A172 (cell line): ENCODE measurements around the gene PDE4B. TPM values are rescaled to one million over a fixed set of nuclear protein-coding genes. Genes with fewer than 3 reads are reported as not detected.

Experiments used
- DNase-seq: peaks from one replicate; pipeline ENCODE4 v3.0.0-alpha.2; 2015; ENCODE audit warnings: low spot score
- total RNA-seq: library from RNA; depleted of rRNA; stranded (reverse); fragments of >200 nt; shearing (Covaris generic); gene quantifications from 2 replicates; pipeline ENCODE4 v1.2.3, GENCODE V29; 2014

The PDE4B gene
- total RNA-seq, 1 experiment from 2014 or later: not detected

DNA sequence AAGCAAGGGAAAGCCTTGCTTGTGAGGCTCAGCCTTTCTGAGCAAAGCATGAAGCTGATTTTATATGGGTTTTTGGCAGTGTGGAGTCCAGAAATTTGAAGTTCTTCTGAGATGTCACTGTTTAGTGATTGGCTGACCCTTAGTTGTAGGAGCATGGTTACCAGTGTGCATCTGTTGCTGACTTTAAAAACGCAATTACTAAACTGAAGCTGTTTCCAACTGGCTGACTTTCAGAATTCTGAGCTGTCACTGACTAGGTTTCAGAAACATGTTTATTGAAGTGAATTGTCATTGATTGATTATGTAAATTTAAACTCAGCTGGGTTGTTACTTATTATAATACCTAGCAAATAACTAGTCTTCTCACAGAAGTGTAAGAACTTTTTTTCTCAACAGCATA lies 89.4 kb downstream of the PDE4B start:
- no peak for DNase-seq

DNA sequence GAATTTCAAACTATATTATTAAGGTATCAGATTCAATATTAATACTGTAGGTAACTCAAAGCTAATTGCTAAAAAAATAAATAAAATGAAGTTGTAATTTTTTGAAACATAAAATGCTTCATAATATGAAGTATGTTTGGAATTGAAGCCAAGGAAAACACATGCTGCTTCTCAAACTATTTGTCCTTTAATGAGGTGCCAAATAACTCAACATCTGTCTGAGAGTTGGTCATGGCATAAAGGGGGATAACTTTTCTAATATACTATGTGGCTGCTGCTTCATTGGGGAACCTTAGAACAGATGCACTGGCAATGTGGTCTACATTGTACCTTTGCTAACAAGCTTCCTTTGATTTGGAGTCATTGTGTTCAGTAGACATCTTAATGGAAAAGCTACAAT lies 96.7 kb downstream of the PDE4B start:
- DNase-seq: no peak

DNA sequence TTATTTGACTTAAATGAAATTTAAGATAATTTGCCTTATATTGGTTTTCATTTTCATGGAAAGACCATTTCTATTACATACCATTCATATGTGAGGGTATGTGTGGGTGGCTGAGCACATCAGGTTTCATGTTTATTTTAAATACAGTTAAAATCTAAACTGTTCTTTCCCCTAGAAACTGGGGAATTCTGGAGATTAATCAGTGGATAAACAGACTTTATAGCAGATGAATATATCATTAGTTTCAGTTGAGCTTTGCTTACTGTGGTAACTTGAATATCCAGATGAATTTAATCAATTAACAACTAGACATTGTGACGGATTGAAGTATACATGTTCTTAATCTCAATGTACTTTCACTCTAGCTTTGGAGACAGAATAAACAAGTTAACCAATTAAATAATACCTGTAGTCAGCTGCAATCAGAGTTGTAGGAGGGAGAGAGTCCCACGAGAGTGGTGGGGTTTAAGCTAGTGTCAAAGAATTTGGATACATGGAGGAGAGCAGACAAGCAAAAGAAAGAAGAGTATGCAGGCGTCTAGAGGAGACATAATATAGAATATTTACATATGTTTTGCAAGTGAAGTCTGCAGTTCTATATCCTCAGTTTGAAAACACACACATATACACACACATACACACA lies 97.6 kb downstream of the PDE4B start:
- DNase-seq: no peak

DNA sequence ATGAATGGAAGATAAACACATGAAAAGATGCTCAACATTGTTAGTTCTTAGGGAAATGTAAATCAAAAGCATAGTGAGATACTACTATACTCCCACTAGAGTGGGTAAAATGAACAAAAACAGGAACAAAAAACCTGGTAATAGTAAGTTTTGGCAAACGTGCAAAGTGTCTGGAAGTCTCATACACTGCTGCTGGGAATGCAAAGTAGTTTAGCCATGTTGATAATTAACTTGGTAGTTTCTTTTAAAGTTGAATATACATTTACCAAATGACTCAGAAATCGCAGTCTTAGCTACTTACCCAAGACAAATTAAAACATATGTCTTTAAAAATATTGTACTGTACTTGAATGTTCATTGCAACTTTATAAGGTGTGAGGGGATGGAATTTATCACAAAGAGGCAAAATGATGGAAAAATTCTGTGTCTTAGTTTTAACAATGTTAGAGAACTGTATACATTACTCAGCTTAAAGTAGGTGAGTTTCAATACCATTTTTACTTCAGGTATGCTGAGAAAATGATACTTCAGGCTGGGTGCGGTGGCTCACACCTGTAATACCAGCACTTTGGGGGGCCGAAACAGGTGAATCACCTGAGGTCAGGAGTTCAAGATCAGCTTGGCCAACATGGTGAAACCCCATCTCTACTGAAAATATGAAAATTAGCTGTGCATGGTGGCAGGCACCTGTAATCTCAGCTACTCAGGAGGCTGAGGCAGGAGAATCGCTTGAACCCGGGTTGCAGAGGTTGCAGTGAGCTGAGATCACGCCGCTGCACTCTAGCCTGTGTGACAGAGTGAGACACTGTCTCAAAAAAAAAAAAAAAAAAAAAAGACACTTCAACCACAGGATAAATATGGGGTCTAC lies 102.3 kb downstream of the PDE4B start:
- DNase-seq: no peak

DNA sequence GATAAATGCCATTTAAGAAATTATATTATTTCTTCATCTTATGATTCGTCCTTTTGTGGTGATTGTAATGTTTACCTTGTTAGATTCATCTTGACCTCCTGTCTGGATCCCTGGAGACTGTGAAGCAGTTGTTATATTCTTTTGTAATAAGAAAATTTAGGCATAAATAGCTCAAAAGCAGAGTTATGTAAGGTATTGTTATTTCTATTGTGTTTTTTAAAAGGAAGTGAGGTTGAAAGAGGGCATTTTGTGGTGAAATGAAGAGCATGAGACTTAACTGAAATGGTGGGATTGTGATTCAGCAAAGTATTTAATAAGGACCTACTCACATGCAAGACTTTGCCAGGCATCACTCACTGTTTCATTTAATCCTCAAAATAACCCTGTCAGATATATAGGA lies 104.0 kb downstream of the PDE4B start:
- no peak for DNase-seq

DNA sequence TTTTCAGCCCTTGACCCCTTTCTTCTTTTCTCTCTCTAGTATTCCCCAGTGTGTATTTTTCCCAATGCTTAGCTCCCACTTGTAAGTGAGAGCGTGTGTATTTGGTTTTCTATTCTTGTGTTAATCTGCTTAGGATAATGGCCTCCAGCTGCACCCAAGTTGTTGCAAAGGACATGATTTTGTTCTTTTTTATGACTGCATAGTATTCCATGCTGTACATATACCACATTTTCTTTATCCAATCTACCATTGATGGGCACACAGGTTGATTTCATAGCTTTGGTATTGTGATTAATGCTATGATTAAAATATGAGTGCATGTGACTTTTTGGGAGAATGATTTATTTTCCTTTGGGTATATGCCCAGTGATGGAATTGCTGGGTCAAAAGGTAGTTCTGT lies 104.8 kb downstream of the PDE4B start:
- DNase-seq: no peak

DNA sequence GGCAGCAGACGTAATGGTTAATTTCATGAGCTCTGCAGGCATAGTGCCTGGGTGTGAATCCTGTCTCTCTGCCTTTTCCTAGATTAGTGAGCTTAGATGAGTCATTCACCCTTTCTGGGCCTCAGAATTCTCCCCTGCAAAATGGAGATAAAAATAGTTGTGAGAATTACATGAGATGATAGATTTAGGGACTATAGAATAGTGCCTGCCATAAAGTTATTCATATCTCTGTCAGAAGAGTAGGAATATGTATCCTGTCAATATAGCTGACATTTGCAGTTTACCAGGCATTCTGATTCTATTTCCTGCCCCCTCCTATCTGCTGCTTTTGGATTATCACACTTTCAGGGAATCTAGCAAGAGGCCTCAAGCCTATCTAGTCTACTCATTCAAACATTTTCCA lies 112.0 kb downstream of the PDE4B start:
- no peak for DNase-seq

DNA sequence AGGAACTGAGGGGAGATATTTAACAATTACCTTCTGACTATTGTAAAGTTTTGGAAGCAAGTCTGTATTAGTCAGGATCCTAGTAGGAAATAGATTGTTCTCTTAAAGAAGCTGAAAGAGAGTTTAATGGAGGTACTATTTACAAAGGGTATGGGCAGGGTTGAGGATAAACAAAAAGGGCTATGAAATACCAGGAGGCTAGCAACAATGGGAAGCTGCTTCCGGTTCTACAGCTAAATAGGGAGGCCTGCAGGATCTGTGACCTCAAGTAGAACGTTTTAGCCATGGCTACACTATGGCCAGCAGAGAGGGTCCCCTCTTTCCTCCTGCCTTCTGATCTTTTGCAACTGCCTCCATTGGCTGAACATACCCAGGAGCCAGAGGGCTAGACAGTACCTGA lies 117.7 kb downstream of the PDE4B start:
- DNase-seq: no peak

DNA sequence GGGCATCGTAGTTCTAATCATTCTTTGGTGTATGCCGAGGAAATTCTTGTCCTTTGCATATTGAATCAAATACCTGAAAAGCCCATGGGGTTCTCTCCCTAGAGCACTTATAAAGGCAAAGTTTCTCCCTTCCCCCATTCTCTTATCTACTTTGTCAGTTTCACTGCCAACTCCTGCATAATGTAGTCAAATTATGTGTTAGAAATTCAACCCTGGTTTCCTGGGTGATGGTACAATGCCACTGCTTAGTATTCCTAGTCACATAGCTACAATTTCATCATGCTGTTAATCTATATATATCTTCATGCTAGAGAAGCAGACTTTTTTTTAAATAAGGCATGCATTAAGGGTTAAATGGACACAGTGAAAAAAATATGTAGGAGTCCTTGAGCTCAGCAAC lies 119.0 kb downstream of the PDE4B start:
- no peak for DNase-seq

DNA sequence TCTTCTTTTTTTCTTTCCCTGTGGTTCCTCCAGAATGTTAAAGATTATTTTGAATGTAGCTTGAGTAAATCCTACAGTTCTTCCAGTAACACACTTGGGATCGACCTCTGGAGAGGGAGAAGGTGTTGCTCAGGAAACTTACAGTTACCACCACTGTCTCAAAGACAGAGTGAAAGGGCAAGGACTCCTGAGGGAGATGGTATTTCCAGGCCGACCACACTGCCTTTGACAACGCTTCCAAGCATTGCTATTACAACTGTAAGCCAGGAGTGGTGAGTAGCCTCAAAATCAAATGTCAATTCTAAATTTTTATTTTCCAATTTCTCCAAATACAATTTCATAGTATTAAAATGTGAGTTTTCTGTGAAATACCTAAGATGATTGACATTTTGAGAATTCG lies 125.9 kb downstream of the PDE4B start:
- DNase-seq: no peak

DNA sequence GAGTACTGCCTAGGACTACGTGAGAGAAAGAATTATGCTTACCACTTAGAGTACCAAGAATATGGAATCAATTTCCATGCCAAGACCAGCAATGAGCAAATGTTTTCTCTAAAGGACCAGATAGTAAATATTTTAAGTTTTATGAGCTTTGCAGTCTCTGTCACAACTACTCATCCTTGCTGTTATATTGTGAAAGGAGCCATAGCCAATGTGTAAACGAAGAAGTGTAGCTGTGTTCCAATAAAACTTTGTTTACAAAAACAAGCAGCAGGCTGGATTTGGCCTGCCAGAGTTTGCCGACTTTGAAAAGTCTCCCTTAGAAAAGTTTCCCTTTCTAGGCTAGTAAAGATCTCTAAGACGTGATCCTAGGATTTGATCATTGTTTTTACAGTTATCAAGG lies 128.8 kb downstream of the PDE4B start:
- no peak for DNase-seq

DNA sequence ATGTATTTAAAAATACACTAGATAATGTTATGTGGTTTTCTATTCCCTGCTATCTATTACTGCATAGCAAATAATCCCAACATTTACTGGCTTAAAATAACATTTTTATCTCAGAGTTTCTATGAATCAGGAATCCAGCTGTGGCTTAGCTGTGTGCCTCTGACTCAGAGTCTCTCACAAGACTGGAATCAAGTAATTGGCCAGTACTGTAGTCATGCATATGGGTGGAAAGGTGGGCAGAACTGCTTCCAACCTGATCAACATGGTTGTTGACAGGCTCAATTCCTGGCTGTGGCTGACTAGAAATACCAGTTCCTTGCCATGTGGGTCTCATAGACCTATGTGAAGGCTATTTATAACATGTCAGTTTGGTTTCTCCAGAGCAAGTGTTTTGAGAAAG lies 131.8 kb downstream of the PDE4B start:
- peak; percentile 48 for DNase-seq

DNA sequence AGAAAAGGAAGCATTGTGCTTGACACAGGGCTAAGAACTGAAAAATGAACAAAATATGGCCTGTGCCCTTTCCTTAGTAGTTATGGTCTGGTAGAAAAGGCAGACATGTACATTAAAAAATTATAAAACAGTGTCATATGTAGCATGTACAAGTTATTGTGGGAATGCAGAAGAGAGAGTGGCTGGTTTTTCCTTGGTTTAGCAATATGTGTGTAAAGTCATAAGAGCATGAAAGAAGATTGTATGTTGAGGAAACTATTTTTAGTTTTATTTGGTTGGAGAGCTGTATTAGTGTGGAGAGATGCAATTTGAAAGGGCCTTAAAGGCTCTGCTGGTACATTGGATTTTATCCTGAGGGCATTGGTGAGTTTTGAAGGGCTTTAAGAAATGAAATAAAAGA lies 145.8 kb downstream of the PDE4B start:
- no peak for DNase-seq

DNA sequence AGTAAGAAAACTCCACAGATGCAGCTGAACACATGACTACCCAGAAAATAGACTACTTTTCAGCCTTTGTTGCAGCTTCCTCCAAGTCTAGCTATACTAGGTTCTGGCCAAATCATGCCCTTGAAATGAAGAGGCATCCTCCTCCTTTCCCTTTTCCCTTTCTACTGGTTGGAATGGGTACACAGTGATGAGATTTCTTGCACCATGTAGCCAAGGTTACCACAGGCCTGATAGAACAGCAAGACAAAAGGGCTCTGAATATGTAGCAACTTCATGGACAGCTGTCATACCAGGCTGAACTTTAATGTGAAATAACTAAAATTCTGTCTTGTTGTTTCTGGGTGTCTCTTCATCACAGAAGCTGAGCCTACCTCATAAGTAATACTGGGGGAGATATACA lies 146.5 kb downstream of the PDE4B start:
- DNase-seq: no peak

DNA sequence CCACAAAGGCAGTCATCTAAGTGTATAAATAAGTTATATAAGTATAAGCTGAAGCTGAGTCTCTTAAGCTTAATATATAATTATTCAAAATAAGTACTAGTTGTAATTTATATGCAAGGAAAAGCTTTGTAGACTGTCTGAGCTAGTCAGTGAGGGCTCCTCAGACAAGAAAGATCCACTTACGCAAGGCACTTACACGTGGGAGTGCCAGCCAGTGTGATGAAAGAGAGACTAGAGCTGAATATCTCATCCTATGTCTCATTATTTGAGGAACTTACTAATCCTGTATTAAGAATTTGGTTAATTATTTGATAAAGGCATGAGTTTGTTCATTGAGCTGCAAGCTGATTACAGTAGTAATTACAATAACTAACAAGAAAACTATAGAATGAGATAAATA lies 146.9 kb downstream of the PDE4B start:
- DNase-seq: no peak

DNA sequence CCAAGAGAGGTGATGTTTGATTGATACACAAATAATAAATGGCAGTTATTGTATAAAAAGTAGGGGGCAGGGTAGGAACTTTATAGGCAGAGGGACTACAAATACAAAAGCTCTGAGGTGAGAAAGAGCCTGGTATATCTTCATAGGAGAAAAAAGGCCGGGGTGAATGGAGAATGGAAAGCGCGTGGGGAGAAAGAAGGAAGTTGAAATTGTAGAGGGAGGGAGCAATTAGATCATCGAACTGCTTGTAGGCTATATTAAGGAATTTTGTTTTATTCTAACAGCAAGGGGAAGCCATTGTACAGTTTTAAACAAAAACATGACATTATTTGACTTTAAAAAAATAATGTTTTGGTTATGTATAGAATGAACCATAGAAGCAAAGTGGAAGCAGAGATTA lies 147.4 kb downstream of the PDE4B start:
- DNase-seq: no peak

DNA sequence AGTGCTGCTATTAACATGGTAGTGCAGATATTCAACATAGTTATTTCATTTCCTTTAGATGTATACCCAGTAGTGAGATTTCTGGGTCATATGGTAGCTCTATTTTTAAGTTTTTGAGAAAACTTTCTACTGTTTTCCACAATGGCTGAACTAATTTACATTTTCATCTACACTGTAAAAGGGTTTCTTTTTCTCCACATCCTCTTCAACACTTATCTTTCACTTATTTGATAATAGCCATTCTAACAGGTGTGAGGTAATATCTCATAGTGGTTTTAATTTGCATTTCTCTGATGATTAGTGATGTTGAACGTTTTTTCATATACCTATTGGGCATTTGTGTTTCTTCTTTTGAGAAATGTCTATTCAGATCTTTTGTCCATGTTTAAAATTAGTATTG lies 149.8 kb downstream of the PDE4B start:
- DNase-seq: no peak

DNA sequence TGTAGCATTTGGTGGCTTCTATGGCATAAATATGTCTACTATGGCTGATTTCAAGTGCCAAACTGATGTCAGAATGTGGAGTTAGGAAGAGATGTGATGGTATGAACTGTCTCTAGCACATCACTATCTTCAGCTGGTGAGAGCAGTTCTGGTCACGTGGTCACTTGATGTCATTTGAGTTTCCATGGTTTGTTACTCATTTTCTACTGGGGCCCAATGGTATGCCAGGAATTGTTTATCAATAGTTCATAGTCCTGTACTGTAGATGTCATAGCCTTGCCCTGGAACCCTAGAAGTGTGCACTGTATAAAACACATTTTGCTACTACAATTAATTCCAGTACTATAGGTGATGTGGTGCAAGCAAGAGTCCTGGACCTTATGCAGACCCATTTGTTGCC lies 153.7 kb downstream of the PDE4B start:
- DNase-seq: no peak

DNA sequence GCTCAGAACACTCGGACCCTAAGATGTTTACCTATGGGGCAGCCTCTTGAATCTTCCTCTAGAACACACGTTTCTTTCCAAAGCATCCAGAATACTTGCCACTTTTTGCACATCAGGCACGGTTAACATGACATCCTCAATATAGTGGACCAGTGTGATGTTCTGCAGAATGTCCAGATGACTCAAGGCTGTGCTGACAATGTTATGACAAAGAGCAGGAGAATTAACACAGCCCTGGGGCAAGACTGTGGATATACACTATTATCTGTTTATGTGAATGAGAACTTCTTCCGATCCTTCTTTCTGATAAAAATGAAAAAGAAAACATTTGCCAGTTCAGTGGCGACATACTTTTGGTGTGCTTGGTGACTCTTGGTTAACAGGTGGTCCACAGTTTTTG lies 154.3 kb downstream of the PDE4B start:
- DNase-seq: no peak

DNA sequence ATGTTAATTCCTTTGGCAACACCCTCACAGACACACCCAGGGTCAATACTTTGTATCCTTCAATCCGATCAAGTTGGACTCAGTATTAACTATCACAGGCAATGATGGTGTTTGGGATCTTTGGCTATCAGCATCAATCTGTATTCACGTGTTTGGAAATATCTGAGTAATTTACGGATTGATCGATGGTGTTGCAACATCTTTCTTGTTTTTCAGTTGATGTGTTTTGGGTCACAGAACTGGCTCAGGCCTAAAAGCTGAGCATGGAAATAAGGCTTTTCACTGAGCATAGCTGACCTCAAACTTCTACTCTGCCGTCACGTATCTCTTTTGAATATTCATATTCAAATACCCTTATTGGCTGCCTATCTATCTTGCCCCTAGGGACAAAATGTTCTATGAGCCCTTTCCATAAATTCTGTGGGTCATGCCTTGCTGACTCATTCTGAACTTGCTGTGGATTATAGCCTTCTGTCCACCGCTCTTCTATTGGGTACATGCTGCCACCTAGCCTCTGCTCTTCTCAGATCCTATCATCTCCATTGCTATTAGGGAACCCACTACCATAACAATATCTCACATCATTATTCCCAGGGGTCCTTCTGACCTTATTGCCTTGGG lies 156.0 kb downstream of the PDE4B start:
- DNase-seq: peak; percentile 3

DNA sequence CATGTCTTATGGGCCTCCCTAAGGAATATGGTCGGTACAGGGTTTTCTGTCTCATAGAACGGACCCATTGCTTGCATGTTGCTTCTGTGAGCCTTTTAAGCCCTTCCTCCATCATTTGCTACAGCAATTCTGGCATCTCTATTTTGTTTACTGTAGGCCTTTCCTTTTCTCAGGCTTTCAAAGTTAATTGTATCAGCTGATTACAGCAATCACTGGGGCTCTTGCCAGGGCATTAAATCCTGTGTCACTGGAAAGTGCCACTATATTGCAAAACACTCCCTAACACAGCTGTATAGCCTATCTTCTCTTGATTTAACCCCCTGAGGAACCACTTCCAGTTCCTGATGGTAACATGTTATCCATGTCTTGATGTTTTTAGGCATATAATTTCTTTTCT lies 156.5 kb downstream of the PDE4B start:
- no peak for DNase-seq

DNA sequence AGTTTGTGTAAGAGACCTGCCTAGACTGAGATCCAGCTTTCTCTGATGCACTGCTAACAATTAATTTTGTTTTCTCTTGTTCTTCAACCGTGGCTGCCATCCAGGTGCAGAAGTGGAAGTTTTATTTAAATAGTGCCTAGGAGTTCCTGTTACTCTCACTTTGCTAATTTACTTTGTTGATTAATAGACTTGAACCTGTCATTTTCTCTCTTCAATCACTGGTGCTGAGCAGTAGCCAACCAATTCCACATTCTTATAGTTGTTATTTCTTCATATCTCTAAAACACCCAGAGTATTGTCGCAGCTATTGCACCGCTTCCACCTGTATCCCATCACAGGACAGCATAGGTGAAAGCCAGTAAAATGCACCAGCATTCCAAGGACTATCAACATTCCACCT lies 157.2 kb downstream of the PDE4B start:
- DNase-seq: no peak

DNA sequence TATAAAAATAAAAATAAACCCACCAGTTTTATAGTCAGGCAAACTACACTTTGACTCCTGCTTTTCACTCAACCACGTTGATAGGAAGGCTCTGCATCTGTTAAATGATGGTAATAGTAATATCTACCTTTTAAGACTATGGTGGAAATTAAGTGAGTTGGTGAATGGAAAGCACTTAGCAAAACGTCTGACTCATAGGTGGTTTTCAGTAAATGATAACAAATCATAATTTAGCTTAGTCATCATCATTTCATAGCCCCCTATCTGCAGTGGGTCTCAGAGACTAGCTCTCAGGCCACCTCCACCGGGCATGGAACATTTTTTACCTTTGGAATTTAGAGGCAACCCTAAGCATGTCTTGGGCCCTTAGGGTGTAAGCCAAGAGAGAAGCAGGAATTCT lies 160.0 kb downstream of the PDE4B start:
- peak; percentile 26 for DNase-seq
